HG02938 (cell line): ENCODE results near the gene NOX1.

Experiments used
- ATAC-seq: cut with Tn5 transposase; IDR thresholded peaks from one replicate; pipeline ENCODE4 v1.9.1; 2021; ENCODE audit warnings: mild to moderate bottlenecking, moderate library complexity; ENCODE audit not compliant: unreplicated experiment

NOX1 gene

DNA sequence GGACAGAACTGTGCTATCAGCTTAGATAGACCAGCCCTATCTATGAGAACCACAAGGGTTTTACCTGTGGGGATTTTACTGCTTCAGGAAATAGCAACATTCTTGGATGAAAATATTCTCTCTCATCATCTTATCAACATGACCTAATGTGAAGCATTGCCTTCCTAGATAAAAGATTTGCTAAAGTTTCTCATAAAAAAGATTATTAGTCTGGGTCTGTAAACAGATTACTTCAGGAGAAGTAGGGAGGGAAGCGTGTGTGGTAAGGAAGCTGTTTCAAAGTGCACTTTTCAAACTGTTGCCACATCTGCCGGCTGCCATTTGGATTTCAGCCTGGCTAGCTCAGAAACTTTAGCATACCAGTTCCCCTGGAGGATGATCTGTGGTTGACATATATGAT, at the start of gene NOX1:
TSS of gene NOX1 (minus strand) at position 35 of the 400 bp plus-strand sequence. CDS start 220 bp downstream, outside the sequence.
- no peak for ATAC-seq

DNA sequence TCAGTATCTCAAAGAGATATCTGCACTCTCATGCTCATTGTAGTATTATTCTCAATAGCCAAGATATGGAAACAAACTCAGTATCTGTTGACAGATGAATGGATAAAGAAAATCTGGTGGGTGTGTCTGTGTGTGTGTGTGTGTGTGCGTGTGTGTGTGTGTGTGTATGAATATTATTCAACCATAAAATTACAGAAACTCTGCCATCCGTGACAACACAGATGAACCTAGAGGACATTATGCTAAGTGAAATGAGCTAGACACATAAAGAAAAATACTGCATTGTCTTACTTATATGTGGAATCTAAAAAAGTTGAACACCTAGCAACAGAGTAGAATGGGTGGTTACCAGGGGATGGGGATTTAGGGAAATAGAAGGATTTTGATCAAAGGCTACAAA, 41.4 kb upstream of the NOX1 start:
- ATAC-seq = no peak

- no peak for ATAC-seq
These were observed 39.0 kb upstream of the NOX1 start for GRCh38 chrX:100913111-100913510.

DNA sequence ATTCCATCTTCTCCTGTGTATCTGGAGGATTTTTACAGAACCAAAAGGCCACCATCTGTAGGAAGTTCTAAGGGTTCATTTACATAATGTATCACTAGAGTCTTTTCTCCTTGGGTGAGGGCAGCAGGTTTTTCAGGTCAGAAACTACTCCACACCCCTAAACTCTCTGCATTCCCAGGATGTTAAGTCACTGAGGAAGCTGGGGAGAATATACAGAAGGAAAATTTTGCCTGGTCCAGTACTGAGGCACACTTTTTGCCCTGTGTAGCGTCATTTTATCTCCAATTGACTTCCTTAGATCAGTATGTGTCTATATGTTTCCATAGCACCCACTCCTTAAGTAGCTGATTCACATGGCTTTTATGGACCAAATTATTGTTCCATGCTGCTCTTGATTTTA, 37.6 kb upstream of the NOX1 start:
- ATAC-seq = no peak

DNA sequence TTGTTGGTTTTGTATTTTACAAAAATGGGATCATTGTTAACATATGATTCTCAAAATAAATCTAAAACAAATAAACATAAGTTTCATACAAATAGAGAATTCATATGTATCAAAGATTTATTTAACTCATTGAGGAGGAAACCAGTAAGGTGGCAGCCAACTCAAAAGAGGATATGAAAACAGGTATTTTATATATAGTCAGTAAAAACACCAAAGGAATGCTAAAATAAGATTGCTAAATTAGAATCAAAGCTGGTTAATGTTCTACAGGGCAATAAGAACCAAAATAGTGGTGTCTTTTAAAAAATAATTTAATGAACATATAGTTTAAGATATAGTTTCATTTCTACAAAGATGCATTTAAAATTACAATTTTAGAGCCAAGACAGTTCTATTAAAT, 31.5 kb upstream of the NOX1 start:
- ATAC-seq = no peak

- no peak for ATAC-seq
These were observed 30.3 kb upstream of the NOX1 start for GRCh38 chrX:100904433-100904832.

GRCh38 chrX:100895365-100896075, 21.4 kb upstream of the NOX1 start:
- peak; percentile 62 for ATAC-seq

DNA sequence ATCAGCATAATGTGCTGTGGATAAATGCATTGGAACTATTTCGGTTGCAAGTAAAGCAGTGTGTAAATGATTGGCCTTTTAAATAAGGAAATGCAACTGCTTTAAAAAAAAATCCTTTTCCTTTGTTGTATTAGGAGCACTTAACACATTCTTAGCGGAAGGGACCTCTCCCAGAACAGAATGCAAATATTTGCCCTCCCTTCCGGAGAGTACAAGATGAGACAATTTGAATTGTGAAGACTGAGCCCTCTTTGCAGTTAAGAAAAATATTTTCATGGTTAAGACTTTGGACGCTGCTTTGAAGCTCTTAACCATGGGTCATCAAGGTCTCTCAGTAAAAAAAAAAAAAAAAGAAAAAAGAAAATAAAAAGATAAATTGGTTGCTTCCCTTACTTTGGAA, 9.5 kb upstream of the NOX1 start:
- no peak for ATAC-seq

DNA sequence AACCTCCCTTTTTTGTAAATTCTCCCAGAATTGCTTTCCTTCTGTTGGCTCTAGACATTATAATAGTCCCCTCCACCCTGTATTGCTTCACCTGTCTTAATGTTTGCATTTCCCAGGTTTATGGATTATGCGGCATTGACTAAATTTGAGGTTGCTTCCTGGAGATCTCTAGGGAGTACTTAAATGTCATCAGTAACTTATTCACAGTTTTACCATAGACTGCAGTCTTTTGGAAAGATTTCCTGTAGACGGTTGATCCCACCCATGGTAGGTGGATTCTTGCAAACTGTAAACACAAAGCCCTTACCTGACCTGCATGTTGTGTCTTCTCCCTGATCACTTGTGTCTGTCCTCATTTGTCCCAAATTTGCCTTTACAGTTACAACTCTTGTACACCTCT, 6.2 kb upstream of the NOX1 start:
- no peak for ATAC-seq

DNA sequence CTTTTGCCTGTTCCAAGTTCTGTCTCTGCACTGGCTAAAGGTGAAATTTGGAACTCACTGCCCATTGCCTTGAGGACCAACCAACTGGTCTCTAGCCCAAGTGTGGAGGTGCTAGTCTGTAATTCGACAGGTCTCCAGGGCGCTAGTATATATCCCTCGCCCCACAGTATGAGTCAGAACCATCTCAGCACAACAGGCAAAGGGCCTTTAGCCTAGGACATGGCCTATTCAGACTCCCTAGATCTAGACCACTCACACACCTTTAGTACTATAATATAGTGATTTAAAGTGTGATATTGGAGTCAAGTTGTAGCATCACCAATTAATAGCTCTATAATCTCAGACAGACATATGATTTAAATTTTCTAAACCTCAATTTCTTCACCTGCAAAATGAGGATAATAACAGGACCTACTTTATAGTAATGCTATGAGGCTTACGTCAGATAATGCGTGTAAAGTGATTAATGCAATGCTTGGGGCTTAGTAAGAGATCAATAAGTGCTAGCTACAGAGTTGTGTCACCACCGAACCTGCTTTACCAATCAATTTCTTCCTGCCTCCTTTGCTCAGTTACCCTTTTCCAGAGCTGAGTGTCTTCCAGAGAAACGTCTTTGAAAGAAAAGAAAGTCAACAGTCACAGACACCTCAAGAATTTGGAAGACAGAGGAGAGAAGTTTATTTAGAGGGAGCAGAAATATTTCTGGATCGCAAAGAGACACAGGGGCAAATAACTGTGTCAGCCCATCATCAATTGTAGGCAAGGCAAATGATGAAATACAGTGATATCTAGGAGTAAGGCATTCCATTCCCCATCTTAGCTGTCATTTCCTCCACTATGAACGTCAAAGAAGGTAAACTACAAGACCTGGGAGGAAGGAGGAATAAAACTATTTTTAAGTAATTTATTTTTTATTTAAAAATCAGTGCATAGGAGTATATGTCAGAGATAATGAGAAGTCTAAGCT, 2.3 kb downstream of the NOX1 start:
- no peak for ATAC-seq

GRCh38 chrX:100870527-100870926, 3.6 kb downstream of the NOX1 start:
- ATAC-seq = no peak

- no peak for ATAC-seq
These were observed 5.9 kb downstream of the NOX1 start for GRCh38 chrX:100868273-100868672.

DNA sequence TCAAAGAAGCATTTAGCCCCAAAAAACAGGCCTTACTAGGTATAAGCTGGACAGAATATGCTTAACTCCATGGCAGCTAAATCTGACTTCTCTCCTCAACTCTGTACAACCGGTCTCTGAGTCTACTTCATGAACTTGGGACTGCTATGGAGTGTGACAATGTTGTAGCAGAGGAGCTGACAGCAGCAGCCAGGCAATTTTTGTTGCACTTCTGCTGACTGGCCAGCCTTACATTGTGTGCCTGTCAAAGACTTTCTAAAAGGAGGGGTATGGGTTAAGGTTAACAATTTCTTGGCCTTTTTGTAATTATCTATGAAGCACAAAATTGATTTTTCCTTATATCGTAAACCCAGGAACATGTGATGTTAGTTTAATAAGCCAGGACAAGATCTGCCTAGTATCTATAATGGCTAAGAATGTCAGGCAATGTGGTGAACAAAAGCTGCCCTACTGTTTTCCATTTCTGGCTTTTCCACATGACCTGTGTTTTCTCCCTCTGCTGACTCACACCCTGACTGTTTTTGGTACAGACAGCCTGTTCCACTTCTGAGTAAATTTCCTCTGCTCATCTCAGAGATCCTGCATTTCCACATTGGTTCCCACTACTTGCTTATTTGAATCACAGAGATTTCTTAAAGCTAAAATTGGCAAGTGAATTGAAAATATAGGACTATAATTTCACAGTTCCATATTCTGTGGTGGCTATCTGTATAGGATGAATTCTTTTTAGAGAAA, 9.3 kb downstream of the NOX1 start:
- no peak for ATAC-seq

DNA sequence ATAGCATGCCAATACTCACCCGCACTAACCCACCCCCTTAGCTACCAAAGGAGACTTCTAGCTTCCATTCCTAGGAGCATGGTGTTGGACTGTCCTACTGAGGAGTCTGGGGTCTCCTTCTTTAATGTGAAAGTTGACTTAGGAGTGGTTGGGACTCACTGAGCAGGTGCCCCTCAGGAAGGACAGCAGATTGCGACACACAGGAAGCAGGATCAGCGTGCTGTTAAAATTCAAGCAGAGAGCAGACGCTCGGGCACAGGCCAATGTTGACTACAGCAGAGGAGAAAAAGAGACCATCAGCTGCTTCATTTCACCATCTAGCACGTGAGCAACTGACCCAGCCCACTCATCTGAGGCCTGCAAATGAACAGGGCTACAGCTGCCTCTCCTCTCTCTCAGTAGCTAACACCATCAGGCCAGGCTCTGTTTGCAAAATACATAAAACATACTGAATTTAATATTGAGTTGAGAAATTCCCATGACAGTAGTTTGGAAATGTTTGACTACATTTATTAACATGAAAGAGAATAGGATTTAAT, 10.8 kb downstream of the NOX1 start:
- no peak for ATAC-seq

DNA sequence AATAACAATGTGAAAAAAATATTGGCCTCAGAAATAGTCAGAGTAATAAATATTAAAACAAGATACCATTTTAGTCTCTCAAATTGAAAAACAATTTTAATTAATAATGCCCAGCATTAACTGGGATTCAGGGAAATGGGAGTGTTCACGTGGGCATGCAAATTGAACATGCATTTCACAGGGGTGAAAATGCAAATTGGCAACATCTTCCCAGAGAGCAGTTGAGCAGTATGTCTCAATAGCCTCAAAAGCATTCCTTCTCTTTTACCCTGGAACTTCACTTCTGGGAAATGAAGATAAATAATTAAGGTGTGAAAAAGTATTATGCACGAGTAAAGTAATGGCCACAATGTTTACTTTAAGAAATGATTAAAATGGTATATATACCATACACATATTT, 21.3 kb downstream of the NOX1 start:
- ATAC-seq = no peak

DNA sequence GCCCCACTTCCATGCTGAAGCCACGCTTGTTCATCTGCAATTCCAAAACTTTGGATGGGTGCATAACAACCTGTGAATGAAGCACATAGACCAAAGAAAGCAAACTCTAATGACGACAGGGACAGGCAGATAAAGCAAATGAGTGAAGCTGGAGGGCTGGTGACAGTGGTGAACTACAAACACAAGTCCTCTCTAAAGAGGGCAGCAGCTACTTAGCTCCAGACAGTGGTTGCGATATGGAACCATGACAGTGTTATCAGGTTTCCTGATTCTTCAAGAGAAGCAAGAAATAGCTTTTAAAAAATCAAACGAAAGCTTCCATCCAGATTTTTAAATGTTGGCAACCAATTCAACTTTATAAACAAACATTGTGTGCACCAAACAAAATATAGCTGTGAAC, 23.8 kb downstream of the NOX1 start:
- no peak for ATAC-seq

DNA sequence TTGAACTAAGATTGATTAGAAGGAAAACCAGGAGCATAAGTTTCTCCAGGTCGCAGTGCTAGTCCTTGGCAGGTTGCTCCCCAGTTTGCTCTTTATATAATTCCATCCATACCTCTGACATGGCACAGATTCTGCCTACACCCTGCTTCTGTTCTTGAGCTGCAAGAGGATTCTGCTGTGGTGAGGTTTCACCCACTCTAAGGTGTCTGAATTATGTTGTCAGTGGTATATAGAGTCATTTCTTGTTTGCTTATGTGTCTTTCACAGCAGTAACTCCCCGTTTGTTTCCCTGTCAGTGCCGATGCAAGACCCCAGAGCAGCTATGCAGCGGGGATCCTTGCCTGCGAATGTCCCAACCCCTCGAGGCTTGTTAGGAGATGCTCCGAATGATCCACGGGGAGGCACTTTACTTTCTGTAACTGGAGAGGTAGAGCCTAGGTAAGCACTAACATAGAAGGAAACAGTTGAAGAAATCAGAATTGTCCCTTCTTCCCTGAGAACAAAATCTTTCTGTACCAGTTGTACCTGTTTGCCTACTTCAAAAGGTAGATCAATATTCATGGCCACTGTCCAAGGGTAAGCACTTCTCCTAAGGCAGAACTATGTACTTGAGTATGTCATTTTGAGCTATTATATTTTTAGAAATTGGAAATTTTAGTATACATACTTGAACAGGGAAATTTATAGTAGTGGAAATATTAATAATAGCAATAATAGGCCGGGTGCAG, 42.8 kb downstream of the NOX1 start:
- ATAC-seq = no peak

GRCh38 chrX:100830547-100830946, 43.6 kb downstream of the NOX1 start:
- peak; percentile 50 for ATAC-seq

DNA sequence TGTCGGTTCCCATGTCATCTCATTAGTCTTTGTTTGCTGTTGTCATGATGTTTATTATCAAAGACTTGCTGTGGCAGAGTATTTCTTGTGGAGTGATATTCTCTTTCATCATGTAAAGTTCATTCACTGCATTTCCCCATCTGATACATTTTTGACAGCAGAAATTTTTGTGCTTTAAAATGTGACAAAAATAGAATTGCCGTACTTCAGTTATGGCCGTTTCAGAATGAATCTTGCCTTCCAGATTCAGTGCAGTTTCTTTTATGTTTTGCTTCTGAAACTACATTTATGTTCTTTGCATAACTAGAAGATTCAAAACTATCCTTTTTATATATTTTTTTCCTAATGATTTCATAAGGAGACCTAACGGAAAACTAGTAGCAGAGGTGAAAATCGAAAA, 44.0 kb downstream of the NOX1 start:
- ATAC-seq = peak; percentile 12

GRCh38 chrX:100829730-100830129, 44.4 kb downstream of the NOX1 start:
- peak; percentile 82 for ATAC-seq
